Colonic mucosa (tissue), 4 donors: ENCODE data around the gene SYT8. TPM values are rescaled to one million over a fixed set of nuclear protein-coding genes. Genes with fewer than 3 reads are reported as not detected.
"Not testable (repeated sequence)": the region's sequence is repeated elsewhere in the genome, so short reads cannot be mapped to it uniquely, and the experiment has no call there.

ENCODE experiments used
- DNase-seq: peaks from one replicate; pipeline ENCODE4 v3.0.0-alpha.2; 2020
- H3K27ac ChIP-seq: fragments of 200-600 bp; one replicate; pipeline ENCODE4 v1.8.0; 2021
- H3K27me3 ChIP-seq: fragments of 200-600 bp; one replicate; pipeline ENCODE4 v1.8.0; 2021
- H3K36me3 ChIP-seq: fragments of 200-600 bp; one replicate; pipeline ENCODE4 v1.8.0; 2021
- H3K4me1 ChIP-seq: fragments of 200-600 bp; one replicate; pipeline ENCODE4 v1.8.0; 2021; ENCODE audit warnings: mild to moderate bottlenecking
- H3K4me3 ChIP-seq: fragments of 200-600 bp; one replicate; pipeline ENCODE4 v1.8.0; 2021
- H3K9ac ChIP-seq, 2 donors: one replicate each; pipeline ENCODE4 v1.7.0; 2013; ENCODE audit warnings: control low read depth in 2 of 2, low read depth in 2 of 2, low read length in 2 of 2
- H3K9me3 ChIP-seq: fragments of 200-600 bp; one replicate; pipeline ENCODE4 v1.8.0; 2021
- intact Hi-C: fragments of 100-400 bp; cut with DNase I; formaldehyde crosslinking; loops from one replicate; pipeline ENCODE4 v1.14.1; 2022
- total RNA-seq, 2 donors: library from RNA; stranded (reverse); fragmentation: NEBNext Ultra II Directional in 1 of 2; extraction: Animal tissue kit (Norgen Biotek cat#: 25700) in 1 of 2; gene quantifications; one replicate each; pipeline ENCODE4 v1.2.1, GENCODE V29; 2021
- TF ChIP-seq, protein P1 (sequence below): fragments of 200-600 bp; IDR thresholded peaks from one replicate; pipeline ENCODE4 v1.8.0; 2022; ENCODE audit warnings: antibody characterized with exemption, mild to moderate bottlenecking
- donor health status: healthy.
- donor health status: DM: no; HTN: no; CAD: no.
- donor health status: DM: no; HTN: no; CAD: no.

Gene SYT8
- total RNA-seq, 2 donors from 2014 or later, result 1.7 to 3.5 TPM

DNA sequence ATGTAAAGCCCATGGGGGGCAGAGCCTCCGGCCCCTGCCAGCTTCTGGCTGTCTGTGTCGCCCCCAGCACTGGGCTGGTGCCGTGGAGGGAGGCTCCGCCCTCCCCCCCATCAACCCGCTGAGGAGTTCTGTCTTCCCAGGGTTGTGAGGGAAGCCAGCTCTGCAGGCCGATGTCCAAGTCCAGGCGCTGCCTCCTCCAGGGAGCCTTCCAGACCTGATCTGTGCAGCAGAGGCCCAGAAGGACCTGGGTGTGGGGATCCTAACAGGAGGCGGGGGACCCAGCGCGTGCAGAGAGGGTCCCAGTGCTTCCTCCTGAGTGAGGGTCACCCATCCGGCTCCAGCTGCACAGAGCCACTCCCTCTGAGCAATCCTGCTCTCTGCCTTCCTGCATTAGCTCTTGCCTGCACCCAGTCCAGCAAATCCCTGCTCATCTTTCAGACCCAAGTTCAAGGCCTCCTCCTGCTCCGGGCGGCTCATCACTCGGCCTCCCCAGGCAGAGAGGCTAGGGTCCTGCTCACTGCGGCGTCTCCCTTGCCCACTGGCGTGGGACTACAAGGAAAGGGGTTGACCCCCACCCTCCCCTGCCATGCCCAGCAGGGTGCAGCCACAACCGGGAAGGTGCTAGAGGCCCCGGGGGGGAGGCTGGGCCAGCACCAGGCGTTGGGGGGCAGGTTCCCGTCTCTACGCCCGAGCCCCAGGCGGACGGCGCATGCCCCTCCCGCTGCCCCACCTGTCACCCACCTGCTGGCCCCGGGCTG, 40.5 kb downstream of the SYT8 start:
- H3K36me3 ChIP-seq, result no peaks in the 10 kb centered on the region
- intact Hi-C loops, result no loop called here
- H3K27me3 ChIP-seq, result no peaks in the 10 kb centered on the region
- no peaks in the 10 kb centered on the region for H3K9me3 ChIP-seq
- H3K4me3 ChIP-seq, result no peak overlapping the region
- TF ChIP-seq, protein P1, sequence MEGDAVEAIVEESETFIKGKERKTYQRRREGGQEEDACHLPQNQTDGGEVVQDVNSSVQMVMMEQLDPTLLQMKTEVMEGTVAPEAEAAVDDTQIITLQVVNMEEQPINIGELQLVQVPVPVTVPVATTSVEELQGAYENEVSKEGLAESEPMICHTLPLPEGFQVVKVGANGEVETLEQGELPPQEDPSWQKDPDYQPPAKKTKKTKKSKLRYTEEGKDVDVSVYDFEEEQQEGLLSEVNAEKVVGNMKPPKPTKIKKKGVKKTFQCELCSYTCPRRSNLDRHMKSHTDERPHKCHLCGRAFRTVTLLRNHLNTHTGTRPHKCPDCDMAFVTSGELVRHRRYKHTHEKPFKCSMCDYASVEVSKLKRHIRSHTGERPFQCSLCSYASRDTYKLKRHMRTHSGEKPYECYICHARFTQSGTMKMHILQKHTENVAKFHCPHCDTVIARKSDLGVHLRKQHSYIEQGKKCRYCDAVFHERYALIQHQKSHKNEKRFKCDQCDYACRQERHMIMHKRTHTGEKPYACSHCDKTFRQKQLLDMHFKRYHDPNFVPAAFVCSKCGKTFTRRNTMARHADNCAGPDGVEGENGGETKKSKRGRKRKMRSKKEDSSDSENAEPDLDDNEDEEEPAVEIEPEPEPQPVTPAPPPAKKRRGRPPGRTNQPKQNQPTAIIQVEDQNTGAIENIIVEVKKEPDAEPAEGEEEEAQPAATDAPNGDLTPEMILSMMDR, result no peak
- peak overlapping the region; percentile 57 for H3K27ac ChIP-seq
- DNase-seq, result no peak
- H3K9ac ChIP-seq, result peak overlapping the region; percentile 0 to 26
- H3K4me1 ChIP-seq, result no peaks in the 10 kb centered on the region

DNA sequence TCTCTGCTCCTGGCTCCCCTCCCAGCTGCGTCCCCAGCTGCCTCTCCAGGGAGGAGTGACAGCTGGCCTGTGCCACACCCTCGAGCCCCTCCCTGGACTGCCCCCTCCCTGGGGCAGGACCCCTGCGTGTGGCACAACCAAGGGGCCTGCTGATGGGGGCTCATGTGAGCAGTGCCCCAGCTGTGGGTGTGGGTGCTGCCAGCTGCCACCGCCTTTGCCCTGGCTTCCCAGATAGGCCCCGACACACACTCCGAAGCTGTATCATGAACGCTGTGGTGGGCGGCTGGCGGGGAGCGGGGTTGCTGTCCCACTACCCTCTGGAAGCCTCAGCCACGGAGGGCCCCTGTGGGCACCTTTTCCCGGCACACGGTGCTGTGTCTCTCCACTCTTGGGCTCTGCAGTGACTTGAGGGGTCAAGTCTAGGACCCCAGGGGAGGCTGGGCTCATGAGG, 41.1 kb downstream of the SYT8 start:
- H3K4me1 ChIP-seq, H3K36me3 ChIP-seq, DNase-seq, H3K9me3 ChIP-seq, H3K27me3 ChIP-seq, intact Hi-C loops, H3K4me3 ChIP-seq: not testable (repeated sequence)
- Histone ChIP-seq H3K27ac (peak overlapping the region; percentile 40), H3K9ac (peak overlapping the region in 1 of 2 donors; percentile 56)

DNA sequence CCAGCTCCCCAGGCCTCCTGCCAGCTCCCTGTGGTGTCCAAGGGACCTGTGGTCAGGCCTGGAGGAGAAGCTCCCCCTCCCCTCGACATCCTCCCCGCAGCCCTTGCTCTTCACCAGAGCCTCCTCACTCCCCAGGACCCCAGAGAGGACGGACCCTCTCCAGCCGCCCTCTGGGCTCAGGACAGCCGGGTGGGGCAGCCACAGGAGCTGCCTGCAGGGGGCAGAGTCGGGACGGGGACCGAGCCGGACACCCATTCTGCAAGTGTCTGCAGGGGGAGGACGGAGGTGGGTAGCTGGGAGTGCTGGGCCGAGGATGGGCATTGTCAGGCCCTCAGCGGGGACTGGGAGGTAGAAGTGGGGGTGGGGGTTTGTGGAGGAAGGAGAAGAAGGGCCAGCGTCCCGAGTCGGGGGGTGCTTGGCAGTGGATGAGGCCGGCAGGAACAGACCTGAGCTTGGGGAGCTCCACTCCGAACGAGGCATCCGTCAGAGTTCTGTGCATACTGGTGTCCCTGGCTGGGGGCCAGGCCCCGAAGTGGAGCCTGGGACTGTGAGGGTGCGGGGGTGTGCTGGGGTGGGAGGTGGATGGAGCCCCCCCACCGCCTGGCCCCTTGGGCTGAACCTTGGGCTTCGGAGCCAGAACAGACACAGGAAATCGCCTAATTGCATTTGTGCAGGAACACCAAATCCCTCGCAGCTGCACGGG, 41.7 kb downstream of the SYT8 start:
- TF ChIP-seq, protein P1, result peak; percentile 46
- H3K9ac ChIP-seq, result peak overlapping the region in 1 of 2 donors; percentile 56
- H3K9me3 ChIP-seq, result no peaks in the 10 kb centered on the region
- H3K27me3 ChIP-seq, result no peaks in the 10 kb centered on the region
- H3K36me3 ChIP-seq, result no peaks in the 10 kb centered on the region
- intact Hi-C loops, result no loop called here
- H3K4me1 ChIP-seq, result no peaks in the 10 kb centered on the region
- peak overlapping the region; percentile 40 for H3K27ac ChIP-seq
- peak; percentile 64 for DNase-seq
- H3K4me3 ChIP-seq, result no peak overlapping the region

DNA sequence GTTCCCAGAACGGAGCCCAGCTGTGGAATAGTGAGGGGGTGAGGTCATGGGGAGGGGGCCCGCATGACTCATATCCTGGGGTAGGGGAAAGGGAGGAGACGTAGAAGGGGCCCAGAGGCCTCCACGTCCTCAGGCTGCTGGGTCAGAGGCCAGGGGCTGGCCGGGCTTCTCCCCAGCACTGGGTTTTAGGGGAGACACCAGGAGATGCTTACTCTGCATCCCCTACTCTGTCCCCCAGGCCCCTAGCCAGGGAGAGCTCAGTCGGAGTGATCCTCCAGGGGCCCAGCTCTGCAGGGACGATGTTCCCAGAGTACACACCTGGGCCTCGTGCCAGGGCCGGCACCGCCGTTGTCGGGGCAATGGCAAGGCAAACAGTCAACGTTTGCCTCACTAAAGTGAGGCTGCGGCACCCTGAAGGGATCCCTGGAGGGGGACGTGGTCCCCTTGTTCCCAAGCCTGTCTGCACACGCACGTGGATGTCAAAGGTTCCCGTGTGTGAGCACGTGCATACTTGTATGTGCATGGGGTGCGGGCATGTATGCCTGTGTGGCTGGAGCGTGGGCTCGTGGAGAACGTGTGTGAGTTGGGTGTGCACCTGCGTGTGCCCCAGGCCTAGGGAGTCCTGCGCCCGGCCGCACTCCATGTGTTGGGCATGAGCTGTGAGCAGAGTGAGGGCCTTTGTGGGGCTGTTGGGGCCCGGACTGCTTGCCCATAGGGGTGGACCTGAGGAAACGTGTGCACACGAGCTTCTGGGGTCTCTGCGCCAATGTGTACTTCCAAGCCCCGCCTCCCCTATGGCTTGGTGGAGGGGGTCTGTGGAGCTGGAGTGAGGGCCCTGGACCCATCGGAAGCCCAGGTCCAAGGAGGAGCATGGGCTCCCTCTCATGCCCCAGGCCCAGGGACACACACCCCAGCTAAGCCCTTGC, 42.7 kb downstream of the SYT8 start:
- intact Hi-C loops, result no loop called here
- Histone ChIP-seq H3K27me3 (no peaks in the 10 kb centered on the region), H3K9me3 (no peaks in the 10 kb centered on the region), H3K9ac (peak overlapping the region in 1 of 2 donors; percentile 12), H3K4me1 (no peaks in the 10 kb centered on the region), H3K36me3 (no peaks in the 10 kb centered on the region), H3K27ac (peak overlapping the region; percentile 44), H3K4me3 (no peak overlapping the region)
- TF ChIP-seq, protein P1, result no peak
- peak; percentile 45 for DNase-seq

DNA sequence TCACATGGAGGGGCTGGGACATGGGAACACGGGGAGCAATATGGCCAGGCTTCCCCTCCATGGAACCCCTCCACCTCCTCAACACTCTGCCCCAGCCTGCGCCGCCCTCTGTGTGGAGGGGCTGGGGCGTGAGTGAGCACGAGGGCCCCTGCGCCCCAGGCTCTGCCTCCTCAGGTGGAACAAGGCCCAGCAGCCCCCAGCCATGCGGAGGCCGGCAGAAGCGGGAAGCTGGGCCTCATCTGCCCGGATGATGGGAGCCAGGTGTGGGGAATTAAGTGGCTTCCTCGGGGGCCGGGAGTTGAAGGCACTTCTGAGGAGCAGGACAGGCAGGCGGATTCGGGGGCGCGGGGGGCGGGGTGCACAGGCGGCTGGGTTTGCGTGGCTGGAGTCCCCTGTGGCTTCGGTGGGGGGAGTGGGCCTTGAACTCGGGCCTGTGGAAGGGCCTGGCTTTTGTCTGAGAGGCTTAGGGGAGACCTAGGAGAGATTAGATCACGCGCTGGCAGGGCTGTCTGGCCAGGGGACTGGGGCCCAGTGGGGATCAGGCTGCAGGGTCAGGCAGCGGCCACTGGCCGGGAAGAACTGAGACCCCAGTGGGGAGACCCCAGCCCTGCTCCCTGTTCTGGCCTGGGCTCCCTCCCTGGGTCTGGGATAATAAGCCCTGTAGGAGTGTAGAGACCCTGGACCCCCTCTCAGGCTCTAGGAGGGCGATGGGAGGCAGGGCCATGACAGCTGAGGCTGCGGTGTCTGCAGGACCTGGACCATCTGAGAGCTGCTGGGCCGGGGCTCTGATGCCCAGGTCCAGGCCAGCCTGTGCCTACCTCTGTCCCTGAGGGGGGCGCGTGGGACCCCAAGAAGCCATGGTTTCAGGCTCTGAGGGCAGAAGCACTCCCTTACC, 43.6 kb downstream of the SYT8 start:
- intact Hi-C loops, result no loop called here
- H3K27ac ChIP-seq, result peak overlapping the region; percentile 44
- H3K9ac ChIP-seq, result peak overlapping the region; percentile 24 to 26
- no peaks in the 10 kb centered on the region for H3K4me1 ChIP-seq
- H3K36me3 ChIP-seq, result no peaks in the 10 kb centered on the region
- no peak overlapping the region for H3K4me3 ChIP-seq
- peak; percentile 29 for DNase-seq
- TF ChIP-seq, protein P1, result no peak
- no peaks in the 10 kb centered on the region for H3K27me3 ChIP-seq
- H3K9me3 ChIP-seq, result no peaks in the 10 kb centered on the region
